Endothelial cell of umbilical vein (primary cell): Measurements from ENCODE around the gene ELAC1. TPM values are rescaled to one million over a fixed set of nuclear protein-coding genes. Genes with fewer than 3 reads are reported as not detected.

Source experiments
- BruUV-seq: library from RNA; stranded (reverse); fragments of 400-500 nt; replicated peaks from 2 replicates; lab custom pipeline; 2021; lab: Mats Ljungman, UMichigan
- CTCF ChIA-PET: fragments of 300-600, 350-600 bp; sonication (Branson Sonifier 250); formaldehyde crosslinking; loops from one replicate; lab custom pipeline; 2021; ENCODE audit warnings: antibody characterized with exemption, inconsistent platforms; lab: Charles Lee
- POLR2A ChIA-PET: fragments of 300-600, 350-600 bp; sonication (Branson Sonifier 250); formaldehyde crosslinking; loops from one replicate; lab custom pipeline; 2021; ENCODE audit warnings: antibody characterized with exemption, inconsistent platforms; lab: Charles Lee
- DNase-seq: peaks from one replicate; pipeline ENCODE4 v3.0.0-alpha.2; 2011; ENCODE audit warnings: low read depth, low spot score
- FAIRE-seq: peaks from 2 replicates; lab custom pipeline; 2011; peaks lifted over from hg19 to GRCh38; lab: Jason Lieb, UNC
- H2AFZ ChIP-seq: 2 replicates; pipeline ENCODE4 v1.6.0; 2012; ENCODE audit warnings: low read depth, low read length, control low read depth, inconsistent platforms
- H3K27ac ChIP-seq: 2 replicates; pipeline ENCODE4 v1.5.1; 2011; ENCODE audit warnings: low read depth, mild to moderate bottlenecking, control low read depth, low read length, moderate library complexity; ENCODE audit not compliant: insufficient read depth
- H3K27me3 ChIP-seq, 2 experiments: 2 replicates each; pipeline versions ENCODE4 v1.6.0 to v1.6.1; 2011; ENCODE audit warnings: low read length in 2 of 2, mixed read lengths in 1 of 2; ENCODE audit not compliant: control insufficient read depth in 2 of 2, insufficient read depth in 2 of 2
- H3K36me3 ChIP-seq, 2 experiments: 2 replicates in 1 of 2; 3 replicates in 1 of 2; pipeline ENCODE4 v1.5.1; 2011; ENCODE audit warnings: low read length in 2 of 2, mild to moderate bottlenecking in 1 of 2, moderate library complexity in 1 of 2; ENCODE audit not compliant: control insufficient read depth in 2 of 2, insufficient read depth in 2 of 2; ENCODE audit errors: extremely low read depth in 1 of 2
- H3K4me1 ChIP-seq: 3 replicates; pipeline ENCODE4 v1.5.1; 2011; ENCODE audit warnings: mild to moderate bottlenecking, low read length; ENCODE audit not compliant: control insufficient read depth, insufficient read depth; ENCODE audit errors: extremely low read depth
- H3K4me2 ChIP-seq: 2 replicates; pipeline ENCODE4 v1.6.1; 2011; ENCODE audit warnings: low read length, control low read depth, mixed read lengths; ENCODE audit not compliant: insufficient read depth
- H3K4me3 ChIP-seq, 3 experiments: fragments of 200-600 bp in 1 of 3; sonication (generic), shearing (Covaris generic) in 1 of 3; replicated peaks in 1 of 3; 2 replicates each; pipeline ENCODE4 v1.5.1; 2011 to 2016; ENCODE audit warnings: control low read depth in 3 of 3, low read length in 3 of 3, mild to moderate bottlenecking in 2 of 3, inconsistent platforms in 1 of 3, low read depth in 1 of 3, moderate library complexity in 1 of 3; ENCODE audit not compliant: insufficient read depth in 1 of 3
- H3K79me2 ChIP-seq: 2 replicates; pipeline ENCODE4 v1.6.0; 2012; ENCODE audit warnings: low read length, inconsistent platforms; ENCODE audit not compliant: control insufficient read depth, insufficient read depth
- H3K9ac ChIP-seq: replicated peaks from 2 replicates; pipeline ENCODE3; 2011; ENCODE audit warnings: low read length, control low read depth; ENCODE audit not compliant: insufficient read depth; ENCODE audit errors: extremely low read depth
- H3K9me1 ChIP-seq: replicated peaks from 3 replicates; pipeline ENCODE4 v1.6.0; 2011; ENCODE audit warnings: mild to moderate bottlenecking, low read length; ENCODE audit not compliant: control insufficient read depth, insufficient read depth; ENCODE audit errors: extremely low read depth
- H3K9me3 ChIP-seq: replicated peaks from 2 replicates; pipeline ENCODE4 v1.5.1; 2012; ENCODE audit warnings: low read length, inconsistent platforms; ENCODE audit not compliant: control insufficient read depth, insufficient read depth
- H4K20me1 ChIP-seq: replicated peaks from 2 replicates; pipeline ENCODE3; 2011; ENCODE audit warnings: mild to moderate bottlenecking, low read length; ENCODE audit not compliant: control insufficient read depth, insufficient read depth; ENCODE audit errors: extremely low read depth
- CTCF ChIP-seq, 2 donors: IDR thresholded peaks; 1 replicate in 1 of 2; 2 replicates in 1 of 2; pipeline ENCODE4 v1.5.1; 2011; ENCODE audit warnings: low read length in 2 of 2, mild to moderate bottlenecking in 2 of 2, moderate library complexity in 2 of 2, control low read depth in 1 of 2, inconsistent platforms in 1 of 2, low read depth in 1 of 2; ENCODE audit not compliant: insufficient read depth in 1 of 2; ENCODE audit errors: extremely low read depth in 1 of 2
- EZH2 ChIP-seq: IDR thresholded peaks from 2 replicates; pipeline ENCODE4 v1.6.1; 2012; ENCODE audit warnings: borderline replicate concordance, low read depth, mild to moderate bottlenecking, moderate library complexity, low read length, inconsistent platforms; ENCODE audit not compliant: severe bottlenecking
- FOS ChIP-seq: IDR thresholded peaks from 2 replicates; pipeline ENCODE4 v1.6.1; 2011; ENCODE audit warnings: mild to moderate bottlenecking, low read length, moderate library complexity, borderline replicate concordance; ENCODE audit not compliant: insufficient read depth
- GATA2 ChIP-seq: IDR thresholded peaks from 2 replicates; pipeline ENCODE4 v1.7.0; 2011; ENCODE audit warnings: low read depth, mild to moderate bottlenecking, moderate library complexity, mixed read lengths, low read length; ENCODE audit not compliant: insufficient read length, insufficient read depth
- JUN ChIP-seq: IDR thresholded peaks from 2 replicates; pipeline ENCODE4 v1.6.1; 2011; ENCODE audit warnings: borderline replicate concordance, low read depth; ENCODE audit not compliant: insufficient read length, insufficient read depth
- MYC ChIP-seq: IDR thresholded peaks from one replicate; pipeline ENCODE4 v1.6.1; 2011; ENCODE audit warnings: mild to moderate bottlenecking, low read depth, low read length
- POLR2A ChIP-seq: IDR thresholded peaks from 2 replicates; pipeline ENCODE4 v1.6.1; 2012; ENCODE audit warnings: low read depth, mild to moderate bottlenecking, control low read depth, low read length
- POLR2AphosphoS5 ChIP-seq: IDR thresholded peaks from 2 replicates; pipeline ENCODE4 v1.6.1; 2012; ENCODE audit warnings: low read depth, mild to moderate bottlenecking, control low read depth, low read length, moderate library complexity; ENCODE audit not compliant: insufficient read depth
- dilution Hi-C: fragments of 300-500 bp; cut with MboI; formaldehyde crosslinking; loops from one replicate; pipeline ENCODE4 v1.15.0; 2019; ENCODE audit warnings: low sequenced_read_pairs; ENCODE audit not compliant: extremely low pct_ligation_motif_present
- intact Hi-C: fragments of 100-400 bp; cut with micrococcal nuclease; formaldehyde crosslinking; loops from one replicate; pipeline ENCODE4 v1.10.0; 2022
- polyA plus RNA-seq, 4 experiments: library from polyadenylated mRNA; depleted of rRNA in 3 of 4; stranded (reverse) in 3 of 4; unstranded in 1 of 4; fragments of >200 nt; gene quantifications; 2 replicates each; pipeline versions ENCODE4 v1.2.1 to v1.2.3, GENCODE V29; 2011 to 2012; ENCODE audit warnings: missing spikeins in 1 of 4
- total RNA-seq: library from RNA; stranded (reverse); gene quantifications from 2 replicates; pipeline ENCODE4 v1.2.3, GENCODE V29; 2021
- TF ChIP-seq, protein P1 (sequence below): IDR thresholded peaks from 2 replicates; pipeline ENCODE4 v1.6.1; 2011; ENCODE audit not compliant: insufficient read depth, insufficient read length

ELAC1 gene
- total and polyA plus RNA-seq, 2 donors (not counting 3 experiments of a cell fraction or from before 2014, with no cell fraction given) = 3.6 to 7.6 TPM

DNA sequence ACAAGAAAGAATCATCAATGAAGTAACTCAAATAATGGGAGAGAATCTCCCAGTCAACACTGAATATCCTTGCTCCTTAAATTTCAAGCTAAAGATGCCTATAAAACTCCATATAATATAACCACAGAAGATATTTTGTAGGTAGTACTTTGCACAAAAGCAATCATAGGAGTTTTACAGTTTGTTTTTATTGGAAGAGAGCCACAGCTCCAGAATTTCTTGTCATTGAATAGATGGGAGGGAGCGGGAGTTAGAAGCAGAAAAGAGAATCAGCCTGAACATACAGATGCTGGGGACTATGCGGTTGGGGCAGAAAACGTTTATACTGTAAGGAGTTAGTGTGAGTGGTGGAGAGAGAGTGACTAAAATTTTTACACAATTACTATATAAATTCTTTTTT is 43.9 kb downstream of the ELAC1 start:
- H3K4me1 ChIP-seq = no peaks in the 10 kb centered on the region
- H3K79me2 ChIP-seq = no peaks in the 10 kb centered on the region
- ChIA-PET CTCF (interaction anchor here (1.3 kb wide), 1 partner anchor 11 kb away, joined by 3 read pairs; no protein-coding TSS in a partner anchor), POLR2A (no interaction called here)
- dilution Hi-C loops (no loop called here), intact Hi-C loops (no loop called here)
- no peak overlapping the region for H3K27ac ChIP-seq
- no peak overlapping the region for H3K4me3 ChIP-seq
- no peak overlapping the region for H3K4me2 ChIP-seq
- no peaks in the 10 kb centered on the region for H3K36me3 ChIP-seq
- no peaks in the 10 kb centered on the region for H3K9me3 ChIP-seq
- no peak overlapping the region for H3K9ac ChIP-seq
- DNase-seq (peak; percentile 20), FAIRE-seq (no peak)
- no peaks in the 10 kb centered on the region for H4K20me1 ChIP-seq
- BruUV-seq = no TSS peak
- no peaks in the 10 kb centered on the region for H3K9me1 ChIP-seq
- H2AFZ ChIP-seq = no peak overlapping the region
- no peaks in the 10 kb centered on the region for H3K27me3 ChIP-seq
- TF ChIP-seq JUN = no peak
- no peak for TF ChIP-seq MYC
- TF ChIP-seq POLR2AphosphoS5 = no peak

DNA sequence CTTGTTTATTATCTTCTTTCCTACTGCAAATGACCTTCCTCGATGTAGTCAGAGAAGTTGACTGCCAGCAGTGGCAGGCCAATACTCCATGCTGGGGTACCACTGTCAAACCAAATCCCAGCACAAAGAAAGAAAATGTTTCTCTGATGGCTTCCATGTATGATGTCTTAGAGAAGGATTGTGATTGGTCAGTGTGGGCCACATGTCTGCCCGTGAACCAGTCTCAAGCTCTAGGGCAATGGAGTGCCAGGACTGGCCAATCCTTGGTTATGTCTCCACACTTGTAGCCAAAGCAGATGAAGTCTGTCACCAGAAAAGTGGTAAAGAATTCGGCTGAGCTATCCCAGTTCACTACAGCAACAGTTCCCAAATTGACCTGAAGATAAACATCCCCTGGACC is 44.6 kb downstream of the ELAC1 start:
- TF ChIP-seq, protein P1, sequence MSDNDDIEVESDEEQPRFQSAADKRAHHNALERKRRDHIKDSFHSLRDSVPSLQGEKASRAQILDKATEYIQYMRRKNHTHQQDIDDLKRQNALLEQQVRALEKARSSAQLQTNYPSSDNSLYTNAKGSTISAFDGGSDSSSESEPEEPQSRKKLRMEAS = no peak
- TF ChIP-seq POLR2AphosphoS5 (no peak), FOS (no peak), GATA2 (no peak), CTCF (IDR thresholded peaks at IDR 0.05; ENCODE audit: extremely low read depth in 1 of 2, insufficient read depth in 1 of 2, low read depth in 1 of 2, low read length in 2 of 2) (no peak), JUN (no peak), POLR2A (no peak), EZH2 (no peak), MYC (no peak)
- H3K4me1 ChIP-seq = no peaks in the 10 kb centered on the region
- H3K9me1 ChIP-seq = no peaks in the 10 kb centered on the region
- FAIRE-seq (no peak), DNase-seq (no peak)
- dilution Hi-C loops (no loop called here), intact Hi-C loops (no loop called here)
- no TSS peak for BruUV-seq
- no peak overlapping the region for H3K9ac ChIP-seq
- no peaks in the 10 kb centered on the region for H4K20me1 ChIP-seq
- H3K4me3 ChIP-seq = no peak overlapping the region
- CTCF ChIA-PET = no interaction called here
- no peak overlapping the region for H3K27ac ChIP-seq
- H3K79me2 ChIP-seq = no peaks in the 10 kb centered on the region
- H3K9me3 ChIP-seq = no peaks in the 10 kb centered on the region
- no peak overlapping the region for H2AFZ ChIP-seq
- H3K36me3 ChIP-seq = no peaks in the 10 kb centered on the region
- POLR2A ChIA-PET = no interaction called here
- H3K27me3 ChIP-seq = no peaks in the 10 kb centered on the region
- no peak overlapping the region for H3K4me2 ChIP-seq
